Measurements from ENCODE around the gene NLRP1.

The NLRP1 gene

DNA sequence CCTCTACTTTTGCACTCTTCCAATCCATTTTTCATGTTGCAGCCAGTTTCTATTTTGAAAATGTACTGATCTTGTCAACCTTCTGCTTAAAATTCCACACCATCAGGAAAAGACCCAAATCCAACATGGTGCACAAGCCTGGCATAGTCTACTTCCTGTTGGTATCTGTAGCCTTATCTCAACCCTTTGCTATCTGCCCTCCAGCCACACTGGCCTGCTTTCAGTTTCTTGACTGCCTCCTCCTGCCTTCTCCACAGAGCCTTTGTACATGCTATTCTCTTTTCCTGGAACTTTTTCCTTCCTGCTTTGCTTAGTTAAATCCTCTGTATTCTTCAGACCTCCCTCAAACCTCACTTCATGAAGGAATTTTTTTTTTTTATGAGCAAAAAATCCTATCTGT lies 31.5 kb downstream of the NLRP1 start:
- no peak for DNase-seq (ENCODE audit: low read depth)
- no peak overlapping the region for H3K4me3 ChIP-seq (ENCODE audit: low read depth, low read length)
- TF ChIP-seq, protein P1, sequence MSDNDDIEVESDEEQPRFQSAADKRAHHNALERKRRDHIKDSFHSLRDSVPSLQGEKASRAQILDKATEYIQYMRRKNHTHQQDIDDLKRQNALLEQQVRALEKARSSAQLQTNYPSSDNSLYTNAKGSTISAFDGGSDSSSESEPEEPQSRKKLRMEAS (IDR thresholded peaks at IDR 0.05; ENCODE audit: low read depth, low read length), result no peak
- TF ChIP-seq, protein P2, sequence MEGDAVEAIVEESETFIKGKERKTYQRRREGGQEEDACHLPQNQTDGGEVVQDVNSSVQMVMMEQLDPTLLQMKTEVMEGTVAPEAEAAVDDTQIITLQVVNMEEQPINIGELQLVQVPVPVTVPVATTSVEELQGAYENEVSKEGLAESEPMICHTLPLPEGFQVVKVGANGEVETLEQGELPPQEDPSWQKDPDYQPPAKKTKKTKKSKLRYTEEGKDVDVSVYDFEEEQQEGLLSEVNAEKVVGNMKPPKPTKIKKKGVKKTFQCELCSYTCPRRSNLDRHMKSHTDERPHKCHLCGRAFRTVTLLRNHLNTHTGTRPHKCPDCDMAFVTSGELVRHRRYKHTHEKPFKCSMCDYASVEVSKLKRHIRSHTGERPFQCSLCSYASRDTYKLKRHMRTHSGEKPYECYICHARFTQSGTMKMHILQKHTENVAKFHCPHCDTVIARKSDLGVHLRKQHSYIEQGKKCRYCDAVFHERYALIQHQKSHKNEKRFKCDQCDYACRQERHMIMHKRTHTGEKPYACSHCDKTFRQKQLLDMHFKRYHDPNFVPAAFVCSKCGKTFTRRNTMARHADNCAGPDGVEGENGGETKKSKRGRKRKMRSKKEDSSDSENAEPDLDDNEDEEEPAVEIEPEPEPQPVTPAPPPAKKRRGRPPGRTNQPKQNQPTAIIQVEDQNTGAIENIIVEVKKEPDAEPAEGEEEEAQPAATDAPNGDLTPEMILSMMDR (IDR thresholded peaks at IDR 0.05; ENCODE audit: low read depth, low read length), result no peak
- TF ChIP-seq POLR2A (IDR thresholded peaks at IDR 0.05; ENCODE audit: extremely low read depth, insufficient read length) (no peak), MYC (IDR thresholded peaks at IDR 0.05; ENCODE audit: low read depth, low read length) (no peak)

DNA sequence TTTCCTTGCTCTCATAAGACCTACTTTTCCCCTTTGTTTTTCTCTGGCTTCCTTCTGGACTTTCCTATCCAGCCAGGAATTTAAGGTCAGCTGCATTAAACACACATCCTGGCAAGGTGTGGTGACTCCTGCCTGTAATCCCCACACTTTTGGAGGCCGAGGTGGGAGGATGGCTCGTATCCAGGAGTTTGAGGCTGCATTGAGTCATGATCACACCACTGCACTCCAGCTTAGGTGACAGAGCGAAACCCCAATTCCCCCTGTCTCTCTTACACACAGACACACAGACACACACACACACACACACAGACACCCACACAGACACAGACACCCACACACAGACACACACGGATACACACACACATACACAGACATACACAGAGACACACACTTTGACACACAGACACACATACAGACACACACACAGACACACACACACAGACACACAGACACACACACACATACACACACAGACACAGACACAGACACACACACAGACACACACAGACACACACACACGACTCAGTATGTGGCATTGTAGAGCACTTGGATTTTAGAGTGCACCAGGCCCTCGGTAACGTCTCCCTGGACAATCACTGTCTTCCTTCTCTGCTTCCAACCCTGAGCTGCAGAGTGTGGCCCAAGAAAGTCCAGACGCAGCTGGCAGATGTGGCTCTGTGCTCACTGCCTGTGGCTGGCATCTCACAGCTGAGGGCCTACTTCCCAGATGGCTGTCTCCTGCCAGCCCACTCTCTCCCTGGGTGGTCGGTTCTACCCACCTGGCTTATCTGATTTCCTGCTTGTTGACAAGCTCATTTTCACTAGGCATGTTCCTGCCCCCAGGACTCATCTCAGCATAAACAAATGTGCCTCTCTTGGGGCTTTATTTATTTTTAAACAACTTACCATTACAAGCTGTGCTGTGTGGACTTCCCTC lies 39.0 kb downstream of the NLRP1 start:
- H3K4me3 ChIP-seq (ENCODE audit: low read depth, low read length), result no peak overlapping the region
- no peak for DNase-seq (ENCODE audit: low read depth)
- TF ChIP-seq, protein P2 (IDR thresholded peaks at IDR 0.05; ENCODE audit: low read depth, low read length), result no peak

DNA sequence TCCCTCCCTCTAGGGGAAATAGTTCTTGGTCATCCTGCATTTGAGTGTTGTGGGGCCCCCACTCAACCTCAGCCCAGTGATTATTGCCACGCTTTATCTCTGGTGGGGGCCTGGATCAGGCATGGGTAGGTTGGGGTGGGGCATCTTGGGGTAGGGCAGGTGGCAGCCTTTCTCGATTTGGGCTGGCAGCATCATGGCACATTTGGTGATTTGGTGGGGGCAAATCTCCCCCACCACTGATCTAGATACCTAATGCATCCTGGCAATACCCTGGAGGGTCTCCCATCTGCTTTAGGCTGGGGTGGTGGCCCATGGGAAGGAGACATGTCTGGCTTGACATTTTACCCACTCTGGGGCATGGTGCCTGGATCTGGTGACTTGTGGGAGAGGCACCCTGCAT lies 40.2 kb downstream of the NLRP1 start:
- no peak for TF ChIP-seq POLR2A (IDR thresholded peaks at IDR 0.05; ENCODE audit: extremely low read depth, insufficient read length)
- TF ChIP-seq MYC (IDR thresholded peaks at IDR 0.05; ENCODE audit: low read depth, low read length), result no peak
- TF ChIP-seq, protein P1 (IDR thresholded peaks at IDR 0.05; ENCODE audit: low read depth, low read length), result no peak
- TF ChIP-seq, protein P2 (IDR thresholded peaks at IDR 0.05; ENCODE audit: low read depth, low read length), result no peak
- H3K4me3 ChIP-seq (ENCODE audit: low read depth, low read length), result no peak overlapping the region
- DNase-seq (ENCODE audit: low read depth), result no peak

DNA sequence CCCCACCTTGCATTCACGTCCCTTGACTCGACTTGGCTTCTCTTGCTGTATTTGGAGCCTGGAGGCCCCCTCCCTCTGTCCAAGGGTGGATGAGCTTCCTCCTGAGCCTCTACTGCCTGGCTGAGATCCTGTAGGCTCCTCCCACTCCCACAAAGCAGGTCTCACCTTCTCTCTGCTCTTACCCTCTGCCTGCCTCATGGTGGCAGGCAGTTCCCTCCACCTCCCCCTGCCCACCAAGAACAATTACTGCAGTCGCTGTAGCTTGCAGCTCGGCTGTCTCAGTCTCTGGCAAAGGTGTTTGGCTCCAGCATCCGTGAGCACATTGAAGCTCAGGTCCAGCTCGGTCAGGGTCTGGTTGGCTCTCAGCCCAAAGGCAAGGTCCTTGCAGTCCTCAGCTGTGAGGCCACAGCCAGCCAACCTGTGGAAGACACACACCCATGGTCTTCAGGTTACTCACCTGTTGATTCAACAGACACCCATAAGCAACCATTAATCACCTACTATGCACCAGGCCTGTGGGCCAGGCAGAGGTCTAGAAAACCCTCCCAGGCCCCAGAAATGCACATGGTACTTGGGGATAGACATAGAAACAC lies 42.6 kb downstream of the NLRP1 start:
- TF ChIP-seq, protein P1 (IDR thresholded peaks at IDR 0.05; ENCODE audit: low read depth, low read length), result no peak
- TF ChIP-seq, protein P2 (IDR thresholded peaks at IDR 0.05; ENCODE audit: low read depth, low read length), result no peak
- TF ChIP-seq POLR2A (IDR thresholded peaks at IDR 0.05; ENCODE audit: extremely low read depth, insufficient read length) (no peak), MYC (IDR thresholded peaks at IDR 0.05; ENCODE audit: low read depth, low read length) (no peak)
- H3K4me3 ChIP-seq (ENCODE audit: low read depth, low read length), result no peak overlapping the region
- DNase-seq (ENCODE audit: low read depth), result no peak

DNA sequence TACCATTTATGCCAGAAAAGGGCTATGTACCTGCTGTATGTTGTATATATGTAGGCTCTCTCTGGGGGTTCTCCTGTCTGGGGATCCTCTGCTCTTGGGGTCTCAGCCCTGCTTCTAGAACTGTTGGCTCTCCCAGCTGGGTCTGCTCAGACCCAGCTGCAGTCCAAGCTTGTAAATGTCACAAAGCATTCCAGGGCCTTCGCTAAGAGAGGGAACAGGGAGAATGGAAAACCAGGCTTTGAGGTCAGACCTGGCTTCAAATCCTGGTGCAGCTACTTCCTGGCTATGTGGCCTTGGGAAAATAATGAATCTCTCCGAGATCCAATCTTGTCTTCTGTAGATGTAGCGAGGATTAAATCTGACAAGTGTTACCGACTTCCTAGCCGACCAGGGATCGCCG lies 44.0 kb downstream of the NLRP1 start:
- H3K4me3 ChIP-seq (ENCODE audit: low read depth, low read length), result no peak overlapping the region
- TF ChIP-seq POLR2A (IDR thresholded peaks at IDR 0.05; ENCODE audit: extremely low read depth, insufficient read length) (no peak), MYC (IDR thresholded peaks at IDR 0.05; ENCODE audit: low read depth, low read length) (no peak)
- TF ChIP-seq, protein P2 (IDR thresholded peaks at IDR 0.05; ENCODE audit: low read depth, low read length), result no peak
- TF ChIP-seq, protein P1 (IDR thresholded peaks at IDR 0.05; ENCODE audit: low read depth, low read length), result no peak
- DNase-seq (ENCODE audit: low read depth), result no peak

All from NB4 (cell line).